Keratinocyte (primary cell): Measurements from ENCODE around the gene SDC3. TPM values are rescaled to one million over a fixed set of nuclear protein-coding genes. Genes with fewer than 3 reads are reported as not detected.

Experiments
- DNase-seq: peaks from one replicate; pipeline ENCODE4 v3.0.0-alpha.2; 2011; ENCODE audit warnings: low read depth, missing footprints, low spot score
- FAIRE-seq: peaks from 2 replicates; lab custom pipeline; 2011; peaks lifted over from hg19 to GRCh38; lab: Jason Lieb, UNC
- H2AFZ ChIP-seq: 2 replicates; pipeline ENCODE4 v1.6.0; 2012; ENCODE audit warnings: low read length, control low read depth, inconsistent platforms; ENCODE audit not compliant: control insufficient read depth
- H3K27ac ChIP-seq: 2 replicates; pipeline ENCODE4 v1.5.1; 2011; ENCODE audit warnings: low read length; ENCODE audit not compliant: control insufficient read depth, insufficient read depth
- H3K27me3 ChIP-seq: 3 replicates; pipeline ENCODE4 v1.6.0; 2011; ENCODE audit warnings: low read length; ENCODE audit not compliant: control insufficient read depth, insufficient read depth; ENCODE audit errors: extremely low read depth
- H3K36me3 ChIP-seq, 2 experiments: 2 replicates in 1 of 2; 3 replicates in 1 of 2; pipeline ENCODE4 v1.5.1; 2011; ENCODE audit warnings: low read length in 2 of 2, mild to moderate bottlenecking in 1 of 2; ENCODE audit not compliant: control insufficient read depth in 2 of 2, insufficient read depth in 2 of 2; ENCODE audit errors: extremely low read depth in 1 of 2
- H3K4me1 ChIP-seq: 3 replicates; pipeline ENCODE4 v1.5.1; 2011; ENCODE audit warnings: low read length; ENCODE audit not compliant: control insufficient read depth, insufficient read depth; ENCODE audit errors: extremely low read depth
- H3K4me2 ChIP-seq: 3 replicates; pipeline ENCODE4 v1.6.0; 2011; ENCODE audit warnings: low read depth, low read length; ENCODE audit not compliant: control insufficient read depth, insufficient read depth; ENCODE audit errors: extremely low read depth
- H3K4me3 ChIP-seq, 3 experiments: fragments of 200-600 bp in 1 of 3; sonication (generic) in 1 of 3; 2 replicates in 2 of 3; 3 replicates in 1 of 3; pipeline ENCODE4 v1.5.1; 2011 to 2016; ENCODE audit warnings: low read length in 3 of 3, mild to moderate bottlenecking in 3 of 3, control low read depth in 2 of 3, inconsistent platforms in 1 of 3, low read depth in 1 of 3, mixed read lengths in 1 of 3, mixed run types in 1 of 3, moderate library complexity in 1 of 3; ENCODE audit not compliant: control insufficient read depth in 2 of 3, insufficient read depth in 2 of 3; ENCODE audit errors: extremely low read depth in 1 of 3
- H3K79me2 ChIP-seq: 2 replicates; pipeline ENCODE4 v1.6.0; 2012; ENCODE audit warnings: low read length; ENCODE audit not compliant: control insufficient read depth, insufficient read depth
- H3K9ac ChIP-seq: 3 replicates; pipeline ENCODE4 v1.6.0; 2011; ENCODE audit warnings: low read length; ENCODE audit not compliant: control insufficient read depth, insufficient read depth; ENCODE audit errors: extremely low read depth
- H3K9me1 ChIP-seq: 3 replicates; pipeline ENCODE4 v1.6.0; 2011; ENCODE audit warnings: low read length; ENCODE audit not compliant: control insufficient read depth, insufficient read depth; ENCODE audit errors: extremely low read depth
- H3K9me3 ChIP-seq: 2 replicates; pipeline ENCODE4 v1.5.1; 2012; ENCODE audit warnings: low read depth, low read length; ENCODE audit not compliant: control insufficient read depth
- H4K20me1 ChIP-seq: 3 replicates; pipeline ENCODE4 v1.6.0; 2011; ENCODE audit warnings: low read length; ENCODE audit not compliant: control insufficient read depth, insufficient read depth; ENCODE audit errors: extremely low read depth
- EZH2 ChIP-seq: IDR thresholded peaks from one replicate; pipeline ENCODE4 v1.6.1; 2012; ENCODE audit warnings: inconsistent platforms, mild to moderate bottlenecking, low read length, moderate library complexity
- dilution Hi-C: fragments of 300-500 bp; cut with MboI; formaldehyde crosslinking; loops from one replicate; pipeline ENCODE4 v1.7.0; 2020; ENCODE audit warnings: low sequenced_read_pairs; ENCODE audit not compliant: extremely low pct_ligation_motif_present
- polyA minus RNA-seq, 3 experiments: library from RNA; depleted of rRNA, polyadenylated mRNA; stranded (reverse); fragments of >200 nt; gene quantifications; 1 replicate in 1 of 3; 2 replicates in 1 of 3; 3 replicates in 1 of 3; pipeline ENCODE4 v1.2.3, GENCODE V29; 2011
- polyA plus RNA-seq, 5 experiments: library from polyadenylated mRNA; depleted of rRNA in 3 of 5; stranded (reverse) in 3 of 5; stranded (forward) in 1 of 5; unstranded in 1 of 5; fragments of >200 nt; gene quantifications; 1 replicate in 1 of 5; 2 replicates in 3 of 5; 3 replicates in 1 of 5; pipeline versions ENCODE4 v1.2.1 to v1.2.3, GENCODE V29; 2011 to 2012; ENCODE audit warnings: missing spikeins in 2 of 5, low read depth in 1 of 5, low replicate concordance in 1 of 5
- TF ChIP-seq, protein P1 (sequence below), 3 experiments: IDR thresholded peaks in 1 of 3; conservative IDR thresholded peaks in 1 of 3; optimal IDR thresholded peaks in 1 of 3; 2 replicates in 2 of 3; 3 replicates in 1 of 3; pipeline versions ENCODE3 to v1.5.1; 2011; ENCODE audit warnings: low read length in 3 of 3, mild to moderate bottlenecking in 3 of 3, moderate library complexity in 2 of 3, control low read depth in 1 of 3, inconsistent platforms in 1 of 3; ENCODE audit not compliant: insufficient read depth in 2 of 3; ENCODE audit errors: extremely low read depth in 1 of 3

SDC3 gene
- 5.6 to 14.5 TPM (median 8.8 TPM) in 3 replicates for polyA plus RNA-seq
- 2.3 TPM for polyA plus RNA-seq (2011; ENCODE audit: low read depth)
- polyA plus RNA-seq (2011; cell fraction: cytosol; rRNA removed): 6.1 and 13.2 TPM in 2 replicates
- 27.7 and 44.1 TPM in 2 replicates for polyA plus RNA-seq (2011; cell fraction: nucleus; rRNA removed)
- 8.0 and 27.2 TPM in 2 replicates for polyA plus RNA-seq (2012; ENCODE audit: low replicate concordance)
- polyA minus RNA-seq: 12.1 to 36.1 TPM (median 15.5 TPM) in 3 replicates
- polyA minus RNA-seq (2011; cell fraction: cytosol; rRNA and poly(A)+ RNA removed): 26.5 TPM
- polyA minus RNA-seq (2011; cell fraction: nucleus; rRNA and poly(A)+ RNA removed): 52.3 and 57.6 TPM in 2 replicates

- dilution Hi-C loops: loop anchor here (25.0 kb wide), 1 partner anchor 97 kb away; no protein-coding TSS in a partner anchor
- no peak for DNase-seq
Observed at GRCh38 chr1:30908696-30909364, at the start of gene SDC3. TSS of gene SDC3 (minus strand) at chr1:30908758. CDS start at chr1:30908586, 172 bp downstream.

DNA sequence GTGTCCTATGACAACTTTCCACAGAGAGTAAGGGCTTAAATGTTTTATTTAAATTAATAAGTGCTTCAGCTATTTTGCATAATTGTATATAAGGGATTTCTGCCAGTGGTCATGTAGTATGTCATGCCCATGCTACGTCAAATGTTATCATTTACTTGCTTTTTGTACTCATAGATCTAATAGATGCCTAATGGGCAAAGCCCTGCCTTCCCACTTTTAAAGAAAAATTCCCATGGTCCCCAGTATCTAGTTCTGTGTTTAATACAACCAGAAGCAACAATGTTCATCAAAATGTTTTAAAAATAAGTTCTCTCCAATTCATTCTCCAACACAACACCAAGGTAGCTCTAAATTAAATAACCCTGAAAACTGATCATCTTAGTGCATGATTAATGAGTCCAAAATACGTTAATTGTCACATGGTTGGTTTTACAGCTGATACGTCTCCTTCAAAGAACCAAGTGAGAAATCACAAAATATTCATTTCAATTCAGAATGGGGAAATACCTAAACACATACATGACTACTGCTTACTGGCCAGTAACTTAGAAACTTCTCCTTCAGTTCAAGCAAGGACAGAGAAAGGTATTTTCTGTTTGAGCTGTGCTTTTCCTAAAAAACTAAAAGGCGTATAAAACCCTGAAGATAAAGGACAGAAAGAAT lies 49.1 kb upstream of the SDC3 start:
- FAIRE-seq: no peak
- Histone ChIP-seq H3K4me3 (no peak overlapping the region), H2AFZ (no peak overlapping the region), H3K36me3 (peaks cover 30 to 43% of the 10 kb centered on the region in 2 experiments), H3K9me3 (no peaks in the 10 kb centered on the region), H4K20me1 (peaks cover 6% of the 10 kb centered on the region), H3K4me1 (no peaks in the 10 kb centered on the region), H3K4me2 (no peak overlapping the region), H3K9ac (no peak overlapping the region), H3K27me3 (no peaks in the 10 kb centered on the region), H3K9me1 (no peaks in the 10 kb centered on the region), H3K79me2 (peaks cover 56% of the 10 kb centered on the region), H3K27ac (no peak overlapping the region)
- dilution Hi-C loops: no loop called here
- no peak for TF ChIP-seq EZH2
- TF ChIP-seq, protein P1, sequence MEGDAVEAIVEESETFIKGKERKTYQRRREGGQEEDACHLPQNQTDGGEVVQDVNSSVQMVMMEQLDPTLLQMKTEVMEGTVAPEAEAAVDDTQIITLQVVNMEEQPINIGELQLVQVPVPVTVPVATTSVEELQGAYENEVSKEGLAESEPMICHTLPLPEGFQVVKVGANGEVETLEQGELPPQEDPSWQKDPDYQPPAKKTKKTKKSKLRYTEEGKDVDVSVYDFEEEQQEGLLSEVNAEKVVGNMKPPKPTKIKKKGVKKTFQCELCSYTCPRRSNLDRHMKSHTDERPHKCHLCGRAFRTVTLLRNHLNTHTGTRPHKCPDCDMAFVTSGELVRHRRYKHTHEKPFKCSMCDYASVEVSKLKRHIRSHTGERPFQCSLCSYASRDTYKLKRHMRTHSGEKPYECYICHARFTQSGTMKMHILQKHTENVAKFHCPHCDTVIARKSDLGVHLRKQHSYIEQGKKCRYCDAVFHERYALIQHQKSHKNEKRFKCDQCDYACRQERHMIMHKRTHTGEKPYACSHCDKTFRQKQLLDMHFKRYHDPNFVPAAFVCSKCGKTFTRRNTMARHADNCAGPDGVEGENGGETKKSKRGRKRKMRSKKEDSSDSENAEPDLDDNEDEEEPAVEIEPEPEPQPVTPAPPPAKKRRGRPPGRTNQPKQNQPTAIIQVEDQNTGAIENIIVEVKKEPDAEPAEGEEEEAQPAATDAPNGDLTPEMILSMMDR (optimal IDR thresholded peaks at IDR 0.05 in 1 of 3, IDR thresholded peaks at IDR 0.05 in 1 of 3, conservative IDR thresholded peaks at IDR 0.05 in 1 of 3; ENCODE audit: extremely low read depth in 1 of 3, insufficient read depth in 2 of 3, low read length in 3 of 3): no peak
- no peak for DNase-seq

More at GRCh38 chr1:30908696-30909364, at the start of gene SDC3:
- H3K36me3 ChIP-seq: no peaks in the 10 kb centered on the region
- FAIRE-seq: no peak
- H3K27ac ChIP-seq: no peak within 1 kb of the TSS
- TF ChIP-seq, protein P1 (optimal IDR thresholded peaks at IDR 0.05 in 1 of 3, IDR thresholded peaks at IDR 0.05 in 1 of 3, conservative IDR thresholded peaks at IDR 0.05 in 1 of 3; ENCODE audit: extremely low read depth in 1 of 3, insufficient read depth in 2 of 3, low read length in 3 of 3): no peak
- TF ChIP-seq EZH2: no peak
- H3K79me2 ChIP-seq: peaks cover 4% of the 10 kb centered on the region
- peak within 1 kb of the TSS; percentile 60 for H3K9ac ChIP-seq
- no peaks in the 10 kb centered on the region for H3K9me3 ChIP-seq
- no peaks in the 10 kb centered on the region for H3K9me1 ChIP-seq
- peak within 1 kb of the TSS; percentile 79 for H3K4me2 ChIP-seq
- peaks cover 7% of the 10 kb centered on the region for H4K20me1 ChIP-seq
- peaks cover 6% of the 10 kb centered on the region for H3K27me3 ChIP-seq
- H3K4me3 ChIP-seq: peak within 1 kb of the TSS; percentile 61 to 67 (median 64)
- H2AFZ ChIP-seq: peak within 1 kb of the TSS; percentile 70
- peaks cover 28% of the 10 kb centered on the region for H3K4me1 ChIP-seq
